HS-5 (cell line): ENCODE results near the gene OPN5.

ENCODE experiments used
- DNase-seq: peaks from one replicate; pipeline ENCODE4 v3.0.0-alpha.2; 2012; ENCODE audit warnings: low read depth

Gene OPN5

DNA sequence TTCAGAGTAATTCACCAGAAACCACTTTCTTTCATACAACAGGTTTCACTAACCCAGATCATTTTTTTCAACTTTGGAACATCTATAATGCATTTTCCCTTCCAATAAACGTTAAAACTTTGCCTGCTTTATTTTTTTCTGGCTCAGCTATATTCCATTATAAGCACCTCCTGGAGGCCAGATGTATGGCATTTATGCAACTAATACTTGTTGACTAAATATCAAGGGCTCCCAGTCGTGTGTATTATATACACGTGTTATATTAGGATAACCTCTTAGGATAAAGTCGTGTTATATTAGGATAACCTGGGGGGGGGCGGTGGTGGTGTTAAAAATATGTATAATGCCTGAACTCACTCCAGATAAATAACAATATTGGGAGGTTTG is 6.7 kb downstream of the OPN5 start:
- no peak for DNase-seq

DNA sequence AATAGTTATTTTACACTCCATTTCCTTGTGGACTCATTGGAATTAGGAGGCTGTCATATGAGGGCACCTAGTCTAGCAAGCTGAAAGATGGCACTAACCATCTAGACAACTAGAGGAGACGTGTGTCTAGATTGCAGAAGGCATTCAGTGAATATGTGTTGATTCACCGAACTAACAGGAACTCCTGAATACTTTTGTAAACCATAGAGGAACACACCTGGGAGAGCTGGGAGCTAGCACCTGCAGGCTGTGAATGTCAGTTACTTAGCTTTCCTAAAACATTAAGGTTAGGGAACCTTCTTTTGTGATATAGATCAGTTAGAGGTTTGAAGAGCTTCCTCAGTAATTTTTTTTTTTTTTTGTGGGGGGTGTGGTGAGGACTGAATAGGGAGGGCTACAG is 7.7 kb downstream of the OPN5 start:
- no peak for DNase-seq

DNA sequence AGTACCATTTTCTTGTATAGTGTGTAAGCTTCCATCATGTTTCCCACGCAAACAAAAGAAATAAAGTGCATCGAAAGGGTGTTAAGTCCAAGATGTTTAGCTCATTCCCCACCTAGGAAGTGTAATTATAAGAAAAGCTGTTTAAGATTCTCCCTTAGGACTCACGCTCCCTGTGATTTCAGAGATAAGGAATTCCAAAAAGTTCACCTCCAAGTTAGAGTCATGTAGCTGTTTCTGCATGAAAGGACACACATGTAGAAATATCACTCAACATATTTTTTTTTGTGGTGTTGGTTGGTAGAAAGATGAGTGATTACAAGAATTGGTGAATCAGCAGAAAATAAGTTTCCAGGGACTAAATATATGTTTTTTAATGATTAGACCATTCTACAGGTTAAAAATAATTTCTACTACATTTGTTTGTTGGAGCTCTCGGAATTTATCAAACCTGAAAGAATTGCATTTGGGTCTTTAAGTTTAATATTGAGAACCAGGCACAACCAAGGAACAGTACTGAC is 10.4 kb downstream of the OPN5 start:
- no peak for DNase-seq

DNA sequence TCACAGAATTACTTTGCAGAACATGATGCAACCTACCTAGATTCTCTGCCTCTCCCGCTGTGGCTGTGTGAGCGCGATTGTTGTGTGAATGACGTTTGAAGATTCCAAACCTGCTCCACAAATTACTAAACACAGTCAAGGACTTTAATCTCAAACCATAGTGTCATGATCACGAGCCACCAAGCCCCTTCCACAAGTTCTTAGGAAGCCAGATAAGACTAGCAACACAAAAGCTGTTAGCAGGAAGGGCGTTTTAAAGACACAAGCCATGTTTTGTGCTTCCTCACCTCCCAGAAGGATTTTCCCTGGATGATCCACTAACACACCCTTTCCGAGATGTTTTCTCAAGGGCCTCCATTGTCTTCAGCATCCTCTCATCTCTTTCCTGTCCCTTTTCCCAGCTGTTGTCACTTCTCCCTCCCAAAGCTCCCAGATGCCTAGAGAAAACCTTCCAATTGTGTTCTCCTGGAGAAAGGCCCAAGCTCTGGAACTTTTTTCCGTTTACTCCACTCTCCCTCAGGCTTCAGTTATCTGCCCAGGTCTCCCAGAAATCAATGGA is 12.8 kb downstream of the OPN5 start:
- DNase-seq = no peak

DNA sequence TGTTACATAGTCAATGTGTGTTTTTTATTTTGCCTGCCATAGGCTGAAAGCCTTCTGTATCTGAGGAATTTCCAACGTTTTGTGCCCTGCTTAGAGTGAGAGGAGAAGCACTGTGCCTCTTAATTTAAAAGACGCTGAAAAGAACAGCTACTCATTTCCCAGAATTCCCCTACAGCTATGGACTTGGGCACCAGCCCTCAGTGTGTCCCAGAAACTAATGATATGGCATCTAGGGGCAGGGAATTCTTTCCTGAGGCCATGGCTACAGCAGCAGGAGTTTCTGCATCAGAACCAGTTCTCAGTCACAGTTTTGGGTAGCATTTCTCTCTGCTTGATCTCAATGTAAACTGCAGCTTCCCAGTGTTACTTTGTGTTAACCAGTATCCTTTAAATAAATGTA is 20.2 kb downstream of the OPN5 start:
- DNase-seq = no peak

DNA sequence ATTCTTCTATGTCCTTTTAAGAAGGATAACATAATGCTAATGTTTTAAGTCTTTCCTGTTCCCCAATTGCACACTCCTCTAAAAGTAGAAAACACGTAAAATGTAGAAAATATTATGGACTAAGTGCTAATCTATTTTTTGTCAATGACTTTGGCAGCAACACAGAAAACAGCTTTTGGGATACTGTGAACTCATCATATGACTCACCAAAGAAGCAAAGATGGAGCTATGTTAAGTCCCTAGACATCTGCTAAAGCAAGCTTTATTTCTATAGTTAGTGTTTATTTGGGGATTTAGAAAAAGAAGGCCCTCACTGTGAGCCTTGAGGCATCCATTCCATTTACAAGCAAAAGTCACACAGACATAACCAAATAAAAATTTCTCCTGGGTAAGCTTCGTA is 23.0 kb downstream of the OPN5 start:
- no peak for DNase-seq

DNA sequence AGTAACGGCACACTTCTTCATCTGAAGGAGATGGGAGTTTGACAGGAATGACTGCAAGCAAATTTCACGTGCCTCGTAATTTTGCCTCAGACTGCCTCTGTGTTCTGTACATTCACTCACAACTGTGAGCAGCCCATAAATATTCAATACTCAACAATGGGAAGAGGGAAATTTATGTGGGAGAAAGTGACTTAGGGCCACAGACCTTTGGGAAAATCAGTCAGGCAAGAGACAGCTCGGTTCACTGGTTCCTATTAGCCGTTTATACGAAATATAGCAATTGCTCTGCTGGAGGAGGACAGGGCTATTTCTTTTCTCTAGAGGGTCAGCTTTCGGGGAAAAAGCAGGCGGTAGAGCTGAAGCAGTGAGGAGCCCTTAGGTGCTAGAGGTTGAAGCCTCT is 28.0 kb downstream of the OPN5 start:
- DNase-seq = no peak

DNA sequence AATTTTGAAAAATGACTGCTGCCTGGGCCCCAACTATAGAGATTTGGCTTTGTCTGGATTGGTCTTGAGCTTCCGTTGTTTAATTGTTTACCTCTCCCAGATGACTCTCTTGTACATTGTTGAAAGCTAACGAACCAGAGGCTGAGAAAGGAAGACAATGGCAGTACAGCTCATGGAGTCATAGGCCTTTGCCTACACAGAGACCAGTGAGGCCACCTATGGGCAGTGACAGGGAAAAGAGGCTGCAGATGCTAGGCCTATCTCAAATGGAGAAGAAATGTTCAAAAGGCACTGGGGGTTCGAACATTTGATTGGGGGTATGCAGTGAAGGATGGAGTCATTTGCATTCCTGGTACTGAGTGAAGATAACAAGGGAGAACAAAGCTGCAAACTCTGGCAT is 29.1 kb downstream of the OPN5 start:
- no peak for DNase-seq

DNA sequence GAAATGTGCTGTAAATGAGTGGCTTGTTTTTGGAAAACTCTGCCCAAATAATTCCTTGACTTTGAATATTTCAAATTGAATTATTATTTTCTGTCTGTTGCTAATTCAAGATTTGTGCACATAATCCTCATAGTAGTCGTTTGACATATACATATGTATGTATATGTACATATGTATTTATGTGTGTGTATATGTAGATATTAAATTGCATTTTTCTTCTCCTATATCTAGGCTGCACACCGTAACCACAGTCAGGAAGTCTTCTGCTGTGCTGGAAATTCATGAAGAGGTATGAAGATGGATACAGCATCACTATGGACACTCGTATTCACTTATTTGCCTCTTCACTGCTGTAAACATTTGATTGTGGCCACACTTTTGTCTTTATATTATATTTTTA is 29.6 kb downstream of the OPN5 start:
- DNase-seq = no peak

DNA sequence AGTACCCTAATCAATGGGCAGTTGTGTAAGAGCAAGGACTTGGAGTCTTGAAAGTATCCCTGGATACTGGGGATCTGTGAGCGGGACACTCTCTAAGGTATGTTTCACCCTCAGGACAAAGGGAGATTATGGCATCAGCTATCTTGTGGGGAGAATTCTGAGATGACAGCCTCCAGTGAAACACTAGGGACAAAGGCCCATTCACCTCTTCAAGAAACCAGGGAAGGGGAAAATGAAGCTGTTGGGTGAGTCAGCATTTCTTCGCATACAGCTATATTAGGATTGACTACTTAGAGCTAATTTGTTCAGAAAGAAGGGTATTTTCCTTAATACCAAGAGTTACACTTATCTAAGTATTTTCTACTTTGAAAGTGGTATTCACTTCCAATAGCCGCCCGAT is 35.9 kb downstream of the OPN5 start:
- no peak for DNase-seq

DNA sequence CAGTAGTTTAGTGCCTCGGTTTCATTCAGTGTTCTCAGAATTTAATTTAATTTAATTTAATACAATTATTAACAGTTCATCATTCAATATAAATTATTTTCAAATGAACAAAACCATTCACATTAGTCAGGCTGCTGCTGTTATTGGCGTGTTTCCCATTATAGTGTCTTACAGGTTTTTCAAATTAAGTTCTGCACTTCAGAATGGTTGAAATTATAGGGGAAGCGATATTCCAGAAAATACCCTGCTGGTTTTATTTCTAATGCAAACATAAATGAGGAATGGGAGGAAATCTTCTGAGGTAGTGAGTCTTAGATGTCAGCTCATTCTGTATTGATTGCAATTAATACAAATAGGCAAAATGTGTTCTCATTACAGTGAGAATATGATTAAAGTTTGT is 37.6 kb downstream of the OPN5 start:
- no peak for DNase-seq

DNA sequence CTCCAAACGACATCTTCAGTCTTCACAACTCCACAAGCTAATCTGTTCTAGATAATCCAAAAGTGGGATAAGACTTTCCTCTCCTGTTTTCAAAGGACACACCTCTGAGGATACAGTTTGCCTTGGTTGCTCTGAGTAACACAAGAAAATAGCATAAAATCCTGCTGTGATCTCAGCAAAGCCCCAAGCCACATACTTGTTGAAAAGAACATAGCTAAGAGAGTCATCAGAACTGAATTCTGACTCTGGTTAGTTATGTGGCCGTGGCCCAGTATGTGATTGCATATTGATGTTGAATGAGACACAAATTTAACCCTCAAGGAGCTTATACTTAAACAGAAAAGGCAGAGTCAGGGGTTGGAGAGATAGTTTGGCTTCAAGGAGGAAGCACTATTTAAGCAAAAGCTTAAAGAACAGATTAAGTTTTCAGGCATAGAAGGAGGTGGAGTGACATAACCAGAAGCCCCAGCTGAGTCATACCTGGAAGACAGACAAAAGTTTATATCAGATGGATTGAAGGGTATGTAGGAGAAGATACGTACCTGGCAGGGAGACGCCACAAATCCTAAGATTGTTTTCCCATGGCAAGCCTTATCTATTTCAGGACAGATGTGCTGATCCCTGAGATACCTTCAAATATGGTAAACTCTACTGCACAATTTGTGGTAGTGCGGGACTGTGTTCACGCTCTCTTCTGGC is 41.2 kb downstream of the OPN5 start:
- DNase-seq = no peak

DNA sequence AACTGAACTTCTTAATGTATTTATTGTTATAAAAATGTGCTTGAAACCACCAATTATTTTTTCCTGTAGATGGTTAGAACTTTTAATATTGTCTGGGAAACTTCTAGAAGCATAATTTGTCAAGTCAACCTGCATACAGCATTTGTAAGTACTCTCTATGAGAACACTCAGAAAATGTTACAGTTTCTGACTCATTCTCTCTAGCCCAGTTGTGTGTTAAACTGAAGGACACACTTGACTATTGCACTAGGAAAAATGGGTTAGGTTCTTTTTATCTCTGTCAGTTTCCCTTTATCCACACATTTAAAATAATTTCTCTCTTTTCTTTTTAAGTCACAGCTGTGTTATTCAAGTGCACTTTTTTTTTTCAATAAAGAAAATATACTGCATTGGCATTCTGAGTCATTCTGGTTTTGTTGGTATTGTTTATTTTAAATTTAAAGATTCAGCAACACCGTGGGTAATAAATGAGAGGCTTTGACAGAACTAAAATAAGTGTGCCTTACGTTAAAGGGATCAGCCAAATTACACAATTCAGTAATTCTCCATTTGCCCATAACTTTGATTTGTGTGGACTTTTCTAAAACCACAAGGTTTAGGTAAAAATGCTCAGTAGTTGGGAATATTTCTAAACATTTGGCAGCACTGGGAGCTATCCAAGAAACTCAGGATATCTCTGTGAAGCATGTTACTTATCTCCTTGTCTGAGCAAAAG is 50.7 kb downstream of the OPN5 start:
- no peak for DNase-seq

DNA sequence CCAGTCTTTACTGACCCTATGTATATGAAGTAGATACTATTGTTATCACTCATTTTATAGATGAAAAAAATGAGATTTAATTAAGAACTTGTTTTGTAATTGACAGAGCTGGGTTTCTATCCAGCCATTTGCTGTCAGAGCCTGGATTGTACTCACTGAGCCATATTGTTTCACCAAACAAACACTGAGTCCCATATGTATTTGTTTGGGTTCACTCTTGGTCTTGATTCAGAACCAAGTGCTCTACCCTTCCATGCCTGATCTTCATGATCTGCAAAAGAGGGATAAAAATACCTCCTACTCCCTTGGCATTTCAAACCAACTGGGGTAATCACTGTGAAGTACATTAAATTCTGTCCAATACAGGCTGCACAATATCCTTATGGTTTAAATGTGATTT is 52.4 kb downstream of the OPN5 start:
- no peak for DNase-seq

DNA sequence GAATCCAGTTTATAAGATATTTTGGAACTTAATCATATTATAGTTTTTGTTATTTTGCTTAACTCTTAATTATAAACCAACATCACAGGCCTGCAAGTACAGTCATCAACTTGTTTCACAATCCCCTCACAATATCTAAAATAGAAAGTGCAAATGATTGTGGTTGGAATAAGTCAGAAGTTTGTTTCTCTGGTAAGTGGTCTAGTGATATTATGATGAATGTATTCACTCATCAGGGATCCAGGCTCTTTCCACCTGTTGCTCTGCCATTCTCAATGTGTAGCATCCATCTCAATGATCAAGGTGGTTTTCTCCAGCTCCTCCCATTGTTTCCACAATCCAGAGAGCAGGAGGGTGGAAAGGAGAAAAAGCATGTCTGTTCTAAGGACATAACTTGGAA is 54.2 kb downstream of the OPN5 start:
- no peak for DNase-seq

DNA sequence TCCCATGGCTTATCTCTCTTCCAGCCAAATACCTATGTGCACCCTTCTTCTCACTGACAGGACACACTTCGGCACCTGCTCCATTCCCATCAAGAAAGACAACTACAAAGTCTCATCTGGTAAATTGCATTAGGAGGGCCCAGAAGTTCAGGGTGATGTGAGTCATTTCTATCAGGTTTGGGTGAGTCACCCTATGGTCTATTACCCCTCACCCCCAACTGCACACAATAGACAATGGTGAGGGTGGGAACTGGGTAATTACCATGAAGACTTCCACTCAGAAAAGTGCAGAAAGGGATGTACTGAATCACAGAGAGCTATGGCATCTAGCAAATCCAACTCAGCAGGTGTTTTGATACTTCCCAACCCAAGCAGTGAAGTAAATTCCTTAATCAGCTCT is 54.8 kb downstream of the OPN5 start:
- no peak for DNase-seq

DNA sequence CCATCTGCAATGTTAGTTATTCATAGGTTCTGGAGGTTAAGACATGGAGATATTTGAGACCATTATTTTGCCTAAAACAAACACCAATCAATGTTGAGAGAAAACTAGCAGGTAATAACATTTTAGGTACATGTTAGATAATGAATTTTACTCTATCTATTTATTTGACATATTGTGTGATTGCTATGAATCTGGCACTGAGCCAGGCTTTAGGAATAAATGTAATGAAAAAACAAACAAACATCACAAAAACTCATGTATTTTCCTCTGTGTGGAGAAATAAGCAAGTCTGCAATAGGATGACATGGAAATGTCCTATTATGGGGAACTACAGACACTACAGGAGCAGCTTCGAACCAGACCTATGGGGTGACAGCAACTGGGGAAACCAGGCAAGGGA is 57.8 kb downstream of the OPN5 start:
- no peak for DNase-seq

DNA sequence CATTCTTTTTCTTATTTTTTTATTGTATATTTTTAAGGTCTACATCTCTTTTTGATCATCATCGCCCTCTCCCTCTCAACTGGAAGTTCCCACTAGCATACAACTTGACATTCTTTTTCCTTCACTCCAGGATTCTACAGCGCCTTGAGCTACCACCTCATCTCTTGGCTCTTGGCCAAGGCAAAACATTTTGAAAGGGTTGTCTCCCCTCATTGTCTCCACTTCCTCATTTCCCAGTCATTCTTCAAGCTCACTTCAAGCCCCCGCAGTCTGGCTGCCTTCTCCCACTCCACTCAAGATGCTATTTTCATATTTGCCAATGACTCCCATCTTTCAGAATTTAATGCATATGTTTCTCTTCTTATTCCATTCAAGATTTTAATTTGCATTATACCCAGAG is 63.0 kb downstream of the OPN5 start:
- DNase-seq = no peak

DNA sequence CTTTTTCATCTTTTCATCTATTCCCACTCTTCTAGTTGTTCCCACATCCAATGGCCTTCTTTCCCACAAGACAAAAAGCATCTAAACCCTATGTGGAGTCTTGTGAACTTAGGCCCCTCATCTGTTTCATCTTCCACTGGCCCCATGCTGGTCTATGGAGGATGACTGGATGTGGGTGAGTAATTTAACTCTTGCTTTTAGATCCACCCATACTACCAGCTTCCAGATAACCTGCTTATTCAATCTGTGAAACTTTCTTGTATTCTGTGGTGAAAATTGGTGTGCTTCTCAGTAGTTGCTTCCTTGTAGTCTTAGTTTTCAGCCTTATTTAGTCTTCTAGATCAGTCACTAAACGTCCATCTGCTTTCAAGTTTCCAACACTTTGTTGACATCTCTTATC is 64.9 kb downstream of the OPN5 start:
- DNase-seq = no peak

DNA sequence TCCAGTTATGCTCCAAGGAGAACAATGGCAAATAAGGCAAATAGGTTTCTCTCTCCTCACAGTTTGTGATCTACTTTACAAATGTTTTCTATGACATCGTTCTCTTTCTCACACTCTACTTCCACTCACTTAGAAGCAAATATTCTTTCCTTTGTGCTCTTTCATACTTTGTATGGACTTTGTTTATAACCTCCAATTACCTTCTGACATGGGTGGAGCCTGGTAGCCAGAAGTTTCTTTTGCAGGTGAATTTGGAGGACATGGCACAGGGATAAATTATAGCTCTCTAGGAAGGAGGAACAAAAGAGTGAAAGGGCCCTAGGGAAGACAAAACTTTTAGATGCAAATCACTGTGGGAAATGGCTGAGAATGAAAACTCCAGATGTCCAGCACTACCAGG is 69.3 kb downstream of the OPN5 start:
- no peak for DNase-seq

DNA sequence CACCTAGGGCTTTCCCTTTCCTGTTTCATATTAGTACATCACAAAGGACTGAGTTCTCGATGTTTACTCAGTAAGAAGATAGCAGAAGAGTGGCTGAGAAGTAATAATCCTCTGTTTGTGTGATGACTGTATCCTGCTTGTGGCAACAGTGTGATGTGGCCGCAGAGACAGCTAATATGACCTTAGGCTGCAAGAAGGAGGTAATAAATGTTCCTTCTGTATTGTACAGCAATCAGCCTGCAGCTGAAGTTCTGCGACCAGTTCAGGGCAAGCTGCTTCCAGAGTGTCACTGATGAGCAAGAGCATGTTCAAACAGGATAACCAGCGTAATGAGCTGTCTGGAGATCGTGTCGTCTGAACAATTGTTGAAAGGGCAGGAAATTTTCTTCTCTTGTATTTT is 70.9 kb downstream of the OPN5 start:
- DNase-seq = no peak

DNA sequence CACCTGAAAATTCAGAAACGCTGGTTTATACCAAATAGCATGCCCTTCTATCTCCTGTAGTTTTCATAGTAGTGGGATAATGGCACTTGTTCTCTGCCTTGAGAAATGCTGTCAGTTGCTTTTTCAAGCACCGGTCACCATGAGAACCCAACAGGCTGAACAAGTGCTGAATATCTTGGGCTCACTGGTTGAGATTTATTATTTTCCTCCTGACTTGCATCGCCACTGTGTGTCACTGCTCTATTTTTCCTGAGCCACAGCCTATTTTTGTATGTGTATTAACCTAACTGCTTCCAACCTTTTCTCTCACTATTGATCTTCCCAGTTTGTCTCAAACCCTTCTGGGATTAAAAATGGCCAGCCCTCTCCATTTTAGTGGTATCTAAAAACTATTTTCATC is 71.9 kb downstream of the OPN5 start:
- DNase-seq = no peak

DNA sequence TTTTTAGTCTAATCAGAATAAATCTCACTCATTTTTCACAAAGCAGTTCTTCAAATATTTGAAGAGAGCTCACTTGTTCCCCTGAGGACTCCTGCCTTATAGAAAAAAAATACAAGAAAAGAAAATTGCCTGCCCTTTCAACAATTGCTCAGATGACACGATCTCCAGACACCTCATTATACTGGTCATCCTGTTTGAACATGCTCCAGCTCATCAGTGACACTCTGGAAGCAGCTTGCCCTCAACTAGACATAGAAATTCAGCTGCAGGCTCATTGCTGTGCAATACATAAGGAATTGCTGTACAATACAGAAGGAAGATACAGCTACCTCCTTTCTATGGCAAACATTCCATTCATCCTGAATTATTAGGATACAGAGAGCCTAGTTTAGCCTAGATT is 73.1 kb downstream of the OPN5 start:
- no peak for DNase-seq

DNA sequence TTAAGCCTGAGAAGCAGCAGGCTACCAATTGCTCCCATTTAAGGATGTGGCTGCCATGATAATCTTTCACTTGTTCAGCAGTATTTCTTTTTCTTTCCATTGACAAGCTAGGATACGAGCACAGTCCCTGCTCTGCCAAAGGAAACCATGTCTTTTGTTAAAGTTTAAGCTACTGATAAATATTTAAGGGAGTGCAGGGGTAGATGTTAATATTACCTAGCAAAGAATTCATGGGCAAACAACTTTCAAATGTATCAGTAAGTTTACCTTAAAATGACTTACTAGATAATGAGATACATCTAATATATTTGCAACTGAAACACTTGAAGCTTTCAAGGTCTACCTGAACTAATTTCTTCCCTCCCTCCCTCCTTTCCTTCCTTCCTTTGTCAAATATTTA is 77.3 kb downstream of the OPN5 start:
- DNase-seq = no peak
